Hepatocyte (in vitro differentiated cells): Measurements from ENCODE around the gene TMEM108. TPM values are rescaled to one million over a fixed set of nuclear protein-coding genes. Genes with fewer than 3 reads are reported as not detected.

Experiments used
- DNase-seq: peaks from one replicate; pipeline ENCODE4 v3.0.0-alpha.2; 2016; ENCODE audit warnings: low spot score
- H2AFZ ChIP-seq: fragments of 200-600 bp; sonication (generic); 2 replicates; pipeline ENCODE4 v1.6.0; 2016; ENCODE audit warnings: antibody characterized with exemption, mild to moderate bottlenecking
- H3K27ac ChIP-seq: fragments of 200-600 bp; sonication (generic); 2 replicates; pipeline ENCODE4 v1.5.1; 2016; ENCODE audit warnings: mild to moderate bottlenecking
- H3K27me3 ChIP-seq: fragments of 200-600 bp; sonication (generic); 2 replicates; pipeline ENCODE4 v1.6.1; 2016
- H3K36me3 ChIP-seq: fragments of 200-600 bp; sonication (generic); replicated peaks from 2 replicates; pipeline ENCODE4 v1.5.1; 2016; ENCODE audit warnings: low read depth; ENCODE audit not compliant: insufficient read depth
- H3K4me1 ChIP-seq: fragments of 200-600 bp; sonication (generic); 2 replicates; pipeline ENCODE4 v1.5.1; 2016; ENCODE audit warnings: mild to moderate bottlenecking, moderate library complexity; ENCODE audit not compliant: insufficient read depth
- H3K4me2 ChIP-seq: fragments of 200-600 bp; sonication (generic); 2 replicates; pipeline ENCODE4 v1.6.0; 2016
- H3K4me3 ChIP-seq: fragments of 200-600 bp; sonication (generic); 2 replicates; pipeline ENCODE4 v1.5.1; 2016; ENCODE audit warnings: mild to moderate bottlenecking
- H3K79me2 ChIP-seq: fragments of 200-600 bp; sonication (generic); 2 replicates; pipeline ENCODE4 v1.6.0; 2017; ENCODE audit warnings: mild to moderate bottlenecking
- H3K9me2 ChIP-seq: fragments of 200-600 bp; sonication (generic); replicated peaks from 2 replicates; pipeline ENCODE4 v1.6.0; 2017; ENCODE audit warnings: mild to moderate bottlenecking; ENCODE audit not compliant: insufficient read depth
- H3K9me3 ChIP-seq: fragments of 200-600 bp; sonication (generic); 2 replicates; pipeline ENCODE4 v1.5.1; 2016; ENCODE audit warnings: low read depth, mild to moderate bottlenecking
- H4K20me1 ChIP-seq: fragments of 200-600 bp; sonication (generic); 2 replicates; pipeline ENCODE4 v1.6.0; 2016; ENCODE audit warnings: mild to moderate bottlenecking; ENCODE audit not compliant: insufficient read depth, poor library complexity, severe bottlenecking
- EZH2 ChIP-seq: fragments of 200-600 bp; sonication (generic); IDR thresholded peaks from 2 replicates; pipeline ENCODE4 v1.6.1; 2016; ENCODE audit warnings: antibody characterized with exemption, mild to moderate bottlenecking, borderline replicate concordance
- EZH2phosphoT487 ChIP-seq: fragments of 200-600 bp; sonication (generic); IDR thresholded peaks from one replicate; pipeline ENCODE4 v1.6.1; 2018; ENCODE audit warnings: antibody characterized with exemption, mild to moderate bottlenecking, low read depth, moderate library complexity; ENCODE audit not compliant: unreplicated experiment, severe bottlenecking
- WGBS: methylation state at CpG from one replicate; pipeline ENCODE4 v1.1.6; 2016; ENCODE audit warnings: low lambda C conversion rate; ENCODE audit errors: missing lambda C conversion rate; 5-methylcytosine and 5-hydroxymethylcytosine counted together
- polyA plus RNA-seq: library from polyadenylated mRNA; unstranded; fragments of >200 nt; fragmentation: Nextera tagmentation; extraction: Ambion mirVana; gene quantifications from 2 replicates; pipeline ENCODE4 v1.2.1, GENCODE V29; 2016
- total RNA-seq: library from RNA; depleted of rRNA; stranded (reverse); fragments of >200 nt; gene quantifications from 2 replicates; pipeline ENCODE4 v1.2.3, GENCODE V29; 2014
- TF ChIP-seq, protein P1 (sequence below): fragments of 200-600 bp; sonication (generic); IDR thresholded peaks from 2 replicates; pipeline ENCODE4 v1.5.1; 2016; ENCODE audit warnings: antibody characterized with exemption, mild to moderate bottlenecking; ENCODE audit not compliant: poor library complexity

The TMEM108 gene
- total and polyA plus RNA-seq, 2 experiments from 2014 or later: 0.53 to 6.5 TPM

DNA sequence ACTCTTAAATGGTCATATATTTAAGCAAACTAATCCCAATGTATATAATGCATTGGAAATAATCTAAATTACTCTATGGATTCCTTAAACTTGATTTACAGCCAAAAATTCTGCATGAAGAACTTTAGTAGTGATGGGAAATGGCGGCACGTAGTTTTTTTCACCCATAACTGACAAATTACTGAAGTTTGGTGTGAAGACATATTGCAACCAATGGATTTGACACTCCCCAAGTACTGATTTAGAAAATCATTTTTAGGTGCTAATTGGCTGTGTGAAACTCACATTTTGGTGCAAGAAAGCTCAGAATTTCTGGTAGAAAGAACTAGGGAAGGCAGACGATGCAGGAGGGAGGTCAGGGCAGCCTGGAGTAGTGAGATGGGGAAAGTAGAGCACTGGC, 19.3 kb upstream of the TMEM108 start:
- no peak overlapping the region for H2AFZ ChIP-seq
- H3K36me3 ChIP-seq: no peaks in the 10 kb centered on the region
- no peak overlapping the region for H3K4me3 ChIP-seq
- no peak overlapping the region for H3K4me2 ChIP-seq
- 99% methylated on average over 3 of the region's 3 CpGs for WGBS
- no peaks in the 10 kb centered on the region for H3K9me3 ChIP-seq
- H3K27me3 ChIP-seq: no peaks in the 10 kb centered on the region
- H3K9me2 ChIP-seq: no peaks in the 10 kb centered on the region
- TF ChIP-seq EZH2: no peak
- TF ChIP-seq, protein P1, sequence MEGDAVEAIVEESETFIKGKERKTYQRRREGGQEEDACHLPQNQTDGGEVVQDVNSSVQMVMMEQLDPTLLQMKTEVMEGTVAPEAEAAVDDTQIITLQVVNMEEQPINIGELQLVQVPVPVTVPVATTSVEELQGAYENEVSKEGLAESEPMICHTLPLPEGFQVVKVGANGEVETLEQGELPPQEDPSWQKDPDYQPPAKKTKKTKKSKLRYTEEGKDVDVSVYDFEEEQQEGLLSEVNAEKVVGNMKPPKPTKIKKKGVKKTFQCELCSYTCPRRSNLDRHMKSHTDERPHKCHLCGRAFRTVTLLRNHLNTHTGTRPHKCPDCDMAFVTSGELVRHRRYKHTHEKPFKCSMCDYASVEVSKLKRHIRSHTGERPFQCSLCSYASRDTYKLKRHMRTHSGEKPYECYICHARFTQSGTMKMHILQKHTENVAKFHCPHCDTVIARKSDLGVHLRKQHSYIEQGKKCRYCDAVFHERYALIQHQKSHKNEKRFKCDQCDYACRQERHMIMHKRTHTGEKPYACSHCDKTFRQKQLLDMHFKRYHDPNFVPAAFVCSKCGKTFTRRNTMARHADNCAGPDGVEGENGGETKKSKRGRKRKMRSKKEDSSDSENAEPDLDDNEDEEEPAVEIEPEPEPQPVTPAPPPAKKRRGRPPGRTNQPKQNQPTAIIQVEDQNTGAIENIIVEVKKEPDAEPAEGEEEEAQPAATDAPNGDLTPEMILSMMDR: no peak
- no peak for TF ChIP-seq EZH2phosphoT487
- no peak for DNase-seq
- H3K79me2 ChIP-seq: no peaks in the 10 kb centered on the region
- H4K20me1 ChIP-seq: no peaks in the 10 kb centered on the region
- no peaks in the 10 kb centered on the region for H3K4me1 ChIP-seq
- H3K27ac ChIP-seq: no peak overlapping the region

DNA sequence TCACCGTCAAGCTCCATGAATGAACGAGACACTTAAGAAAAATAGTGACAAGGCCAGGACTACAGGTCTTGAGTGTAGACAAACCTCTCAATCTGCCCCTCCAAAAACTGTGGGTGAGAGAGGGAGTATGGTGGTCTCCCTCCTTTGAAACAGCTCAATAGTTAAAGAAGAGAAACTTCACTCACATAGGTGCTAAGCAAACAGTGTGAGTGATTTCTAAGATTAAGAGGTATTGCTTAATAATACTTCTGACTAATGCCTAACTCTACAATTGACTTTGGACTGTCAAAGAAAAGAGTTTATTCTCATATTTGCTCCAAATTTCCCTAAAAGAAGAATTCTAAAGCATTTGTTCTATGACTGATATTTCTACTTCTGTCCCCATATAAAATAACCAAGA, 17.0 kb upstream of the TMEM108 start:
- Histone ChIP-seq H3K4me3 (no peak overlapping the region), H3K36me3 (no peaks in the 10 kb centered on the region), H3K79me2 (no peaks in the 10 kb centered on the region), H3K27ac (no peak overlapping the region), H3K9me3 (no peaks in the 10 kb centered on the region), H3K9me2 (no peaks in the 10 kb centered on the region), H3K4me1 (no peaks in the 10 kb centered on the region), H3K27me3 (no peaks in the 10 kb centered on the region), H4K20me1 (no peaks in the 10 kb centered on the region), H2AFZ (no peak overlapping the region), H3K4me2 (no peak overlapping the region)
- DNase-seq: no peak
- WGBS: 97% methylated on average over 2 of the region's 2 CpGs
- TF ChIP-seq, protein P1: no peak
- TF ChIP-seq EZH2 (no peak), EZH2phosphoT487 (no peak)

DNA sequence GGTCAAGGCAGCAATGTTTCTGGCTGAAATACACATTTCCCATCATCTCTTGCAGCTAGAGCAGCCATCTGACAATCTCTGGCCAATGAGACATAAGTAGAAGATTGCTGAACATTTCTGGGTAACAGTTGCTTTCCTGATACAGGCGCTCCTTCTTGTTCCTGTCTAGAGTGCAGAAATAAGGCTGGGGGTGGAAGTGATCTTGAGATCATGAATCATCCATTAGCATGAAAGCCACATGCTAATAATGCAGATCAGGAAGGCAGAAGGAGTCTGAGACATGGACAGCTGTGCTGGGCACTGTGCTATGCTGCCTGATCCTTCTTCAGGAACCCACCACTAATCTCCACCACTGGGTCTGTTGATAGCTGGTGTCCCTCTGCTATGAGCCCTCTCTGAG, 14.8 kb upstream of the TMEM108 start:
- no peaks in the 10 kb centered on the region for H3K36me3 ChIP-seq
- no peaks in the 10 kb centered on the region for H3K4me1 ChIP-seq
- H3K9me3 ChIP-seq: no peaks in the 10 kb centered on the region
- no peaks in the 10 kb centered on the region for H4K20me1 ChIP-seq
- H3K9me2 ChIP-seq: no peaks in the 10 kb centered on the region
- WGBS: 100% methylated on average over 1 of the region's 1 CpG
- no peaks in the 10 kb centered on the region for H3K27me3 ChIP-seq
- no peak overlapping the region for H3K27ac ChIP-seq
- no peak overlapping the region for H3K4me2 ChIP-seq
- no peak for DNase-seq
- no peaks in the 10 kb centered on the region for H3K79me2 ChIP-seq
- H3K4me3 ChIP-seq: no peak overlapping the region
- TF ChIP-seq EZH2phosphoT487 (no peak), EZH2 (no peak)
- TF ChIP-seq, protein P1: no peak
- H2AFZ ChIP-seq: no peak overlapping the region

DNA sequence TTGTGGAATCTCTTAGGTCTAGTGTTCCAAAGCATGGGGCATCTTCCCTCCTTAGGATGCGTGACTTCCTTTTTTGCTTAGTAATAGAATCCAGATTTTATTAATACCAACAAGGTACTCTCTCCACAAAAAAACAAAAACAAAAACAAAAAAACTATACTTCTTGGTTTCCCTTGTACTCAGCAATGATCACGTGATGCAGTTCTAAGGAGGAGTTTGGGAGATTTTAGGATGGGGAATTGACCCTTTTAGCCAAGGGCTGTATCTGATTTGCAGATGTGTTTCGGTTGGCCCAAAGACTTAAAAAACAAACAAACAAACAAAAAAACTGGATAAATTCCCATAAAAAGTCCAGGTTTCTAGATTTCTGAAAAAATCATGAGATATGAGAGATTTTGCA, 12.6 kb upstream of the TMEM108 start:
- H3K9me3 ChIP-seq: no peaks in the 10 kb centered on the region
- WGBS: 83% methylated on average over 3 of the region's 3 CpGs
- no peak overlapping the region for H3K27ac ChIP-seq
- no peaks in the 10 kb centered on the region for H3K27me3 ChIP-seq
- H4K20me1 ChIP-seq: no peaks in the 10 kb centered on the region
- no peaks in the 10 kb centered on the region for H3K4me1 ChIP-seq
- no peaks in the 10 kb centered on the region for H3K36me3 ChIP-seq
- H3K4me3 ChIP-seq: no peak overlapping the region
- H2AFZ ChIP-seq: no peak overlapping the region
- TF ChIP-seq EZH2: no peak
- TF ChIP-seq, protein P1: no peak
- TF ChIP-seq EZH2phosphoT487: no peak
- no peak for DNase-seq
- no peaks in the 10 kb centered on the region for H3K79me2 ChIP-seq
- H3K4me2 ChIP-seq: no peak overlapping the region
- no peaks in the 10 kb centered on the region for H3K9me2 ChIP-seq
